ENCODE results near the gene TXNDC17. TPM values are rescaled to one million over a fixed set of nuclear protein-coding genes. Genes with fewer than 3 reads are reported as not detected.

TXNDC17 gene
- total RNA-seq (2021) (148 to 157 TPM (median 151 TPM) in 3 replicates), Bru-seq, nascent RNA (percentile 95 among the genes with signal in this experiment)
- long read RNA-seq, experiment 1, transcript TXNDC17-201 (4 exons, 2,219 nt), result major isoform, 141 of 173 reads
- long read RNA-seq, experiment 1, transcript TXNDC17-202 (4 exons, 459 nt), result minor isoform, 21 of 173 reads
- long read RNA-seq, experiment 1, partial matches to known transcripts, result 0 of 173 reads
- long read RNA-seq, experiment 1, other reads (novel, unspliced or antisense), result 3 of 173 reads
- long read RNA-seq, experiment 2, transcript TXNDC17-201 (4 exons, 2,219 nt), result major isoform, 207 of 257 reads
- long read RNA-seq, experiment 2, transcript TXNDC17-202 (4 exons, 459 nt), result minor isoform, 21 of 257 reads
- long read RNA-seq, experiment 2, partial matches to known transcripts, result 3 of 257 reads
- long read RNA-seq, experiment 2, other reads (novel, unspliced or antisense), result 17 of 257 reads
- long read RNA-seq, experiment 3, transcript TXNDC17-201 (4 exons, 2,219 nt), result major isoform, 7 of 12 reads
- long read RNA-seq, experiment 3, partial matches to known transcripts, result 1 of 12 reads
- long read RNA-seq, experiment 3, other reads (novel, unspliced or antisense), result 0 of 12 reads

DNA sequence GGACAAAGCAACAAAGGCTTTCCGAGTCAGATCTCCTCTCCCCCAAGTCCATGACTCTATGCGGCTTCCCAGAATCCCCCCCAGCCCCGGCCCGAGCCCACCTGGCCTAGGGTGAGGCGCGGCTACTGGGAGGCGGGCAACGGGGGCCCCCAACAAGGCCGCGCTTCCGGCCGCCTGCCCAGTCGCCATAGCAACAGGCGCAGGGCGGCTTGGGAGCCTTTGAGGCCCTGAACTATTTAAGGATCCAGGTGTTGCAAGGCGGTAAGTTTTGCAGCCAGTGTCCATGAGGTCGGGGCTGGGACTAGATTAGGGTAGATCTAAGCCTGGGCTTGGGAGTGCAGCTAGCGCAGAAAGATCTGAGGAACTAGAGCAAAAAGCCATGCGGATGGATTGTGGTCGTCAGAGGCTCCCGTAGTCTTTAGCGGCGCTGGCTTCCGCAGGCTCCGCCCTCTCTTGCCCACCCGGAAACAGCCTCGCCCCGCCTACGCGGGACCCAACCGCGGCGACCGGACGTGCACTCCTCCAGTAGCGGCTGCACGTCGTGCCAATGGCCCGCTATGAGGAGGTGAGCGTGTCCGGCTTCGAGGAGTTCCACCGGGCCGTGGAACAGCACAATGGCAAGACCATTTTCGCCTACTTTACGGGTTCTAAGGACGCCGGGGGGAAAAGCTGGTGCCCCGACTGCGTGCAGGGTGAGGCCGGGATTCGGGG is at the start of gene TXNDC17, which contains the start of gene KIAA0753:
TSS of gene TXNDC17 (plus strand) at position 525 of the 711 bp plus-strand sequence. CDS start at position 548, 23 bp downstream.
TSS of gene KIAA0753 (minus strand) at position 176 of the 711 bp plus-strand sequence. CDS start 5,608 bp downstream, outside the sequence.
- H3K4me3 Mint-ChIP-seq, result peak within 1 kb of the TSS; percentile 88
- no peaks in the 10 kb centered on the region for H3K9me3 Mint-ChIP-seq
- H3K27ac Mint-ChIP-seq, result peak within 1 kb of the TSS; percentile 99
- CTCF ChIA-PET, result interaction anchor here (0.5 to 2.4 kb wide), 5 partner anchors 8 to 364 kb away, joined by 3 to 5 read pairs (median 3); partner anchors contain the start of genes C17orf100 and MED31
- H3K27me3 Mint-ChIP-seq (ENCODE audit: low read depth), result no peaks in the 10 kb centered on the region
- peak; percentile 92 for DNase-seq (ENCODE audit: low spot score)
- H3K4me1 Mint-ChIP-seq, result peaks cover 23% of the 10 kb centered on the region
- POLR2A ChIA-PET, result no interaction called here
- H3K36me3 Mint-ChIP-seq, result peaks cover 27% of the 10 kb centered on the region
- peak; percentile 90 for ATAC-seq
- TF ChIP-seq PRRX2 (CRISPR knock-in tag; IDR thresholded peaks at IDR 0.05), result peak; percentile 8; the same call in 1 of the 2 replicates
- peak; percentile 72 for TF ChIP-seq SP1 (CRISPR knock-in tag; conservative IDR thresholded peaks at IDR 0.05)
- TF ChIP-seq, protein P1, sequence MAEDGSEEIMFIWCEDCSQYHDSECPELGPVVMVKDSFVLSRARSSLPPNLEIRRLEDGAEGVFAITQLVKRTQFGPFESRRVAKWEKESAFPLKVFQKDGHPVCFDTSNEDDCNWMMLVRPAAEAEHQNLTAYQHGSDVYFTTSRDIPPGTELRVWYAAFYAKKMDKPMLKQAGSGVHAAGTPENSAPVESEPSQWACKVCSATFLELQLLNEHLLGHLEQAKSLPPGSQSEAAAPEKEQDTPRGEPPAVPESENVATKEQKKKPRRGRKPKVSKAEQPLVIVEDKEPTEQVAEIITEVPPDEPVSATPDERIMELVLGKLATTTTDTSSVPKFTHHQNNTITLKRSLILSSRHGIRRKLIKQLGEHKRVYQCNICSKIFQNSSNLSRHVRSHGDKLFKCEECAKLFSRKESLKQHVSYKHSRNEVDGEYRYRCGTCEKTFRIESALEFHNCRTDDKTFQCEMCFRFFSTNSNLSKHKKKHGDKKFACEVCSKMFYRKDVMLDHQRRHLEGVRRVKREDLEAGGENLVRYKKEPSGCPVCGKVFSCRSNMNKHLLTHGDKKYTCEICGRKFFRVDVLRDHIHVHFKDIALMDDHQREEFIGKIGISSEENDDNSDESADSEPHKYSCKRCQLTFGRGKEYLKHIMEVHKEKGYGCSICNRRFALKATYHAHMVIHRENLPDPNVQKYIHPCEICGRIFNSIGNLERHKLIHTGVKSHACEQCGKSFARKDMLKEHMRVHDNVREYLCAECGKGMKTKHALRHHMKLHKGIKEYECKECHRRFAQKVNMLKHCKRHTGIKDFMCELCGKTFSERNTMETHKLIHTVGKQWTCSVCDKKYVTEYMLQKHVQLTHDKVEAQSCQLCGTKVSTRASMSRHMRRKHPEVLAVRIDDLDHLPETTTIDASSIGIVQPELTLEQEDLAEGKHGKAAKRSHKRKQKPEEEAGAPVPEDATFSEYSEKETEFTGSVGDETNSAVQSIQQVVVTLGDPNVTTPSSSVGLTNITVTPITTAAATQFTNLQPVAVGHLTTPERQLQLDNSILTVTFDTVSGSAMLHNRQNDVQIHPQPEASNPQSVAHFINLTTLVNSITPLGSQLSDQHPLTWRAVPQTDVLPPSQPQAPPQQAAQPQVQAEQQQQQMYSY (CRISPR knock-in tag; IDR thresholded peaks at IDR 0.05), result 0 out of 2 replicates have a peak, but pooled peaks have one; percentile 20
- TF ChIP-seq TP53 (CRISPR knock-in tag; IDR thresholded peaks at IDR 0.05), result peak; percentile 88; the same call in 1 of the 2 replicates
- no peak for TF ChIP-seq FOXJ3 (CRISPR knock-in tag; IDR thresholded peaks at IDR 0.05; ENCODE audit: borderline replicate concordance)
- peak; percentile 32 for TF ChIP-seq MYBL2 (CRISPR knock-in tag; IDR thresholded peaks at IDR 0.05)
- no peak for TF ChIP-seq AR (CRISPR knock-in tag; IDR thresholded peaks at IDR 0.05)
- no peak for TF ChIP-seq NR2C2 (CRISPR knock-in tag; IDR thresholded peaks at IDR 0.05)
- TF ChIP-seq GTF2I (CRISPR knock-in tag; conservative IDR thresholded peaks at IDR 0.05), result no peak
- no peak for TF ChIP-seq ZNF425 (CRISPR knock-in tag; conservative IDR thresholded peaks at IDR 0.05)
- TF ChIP-seq, protein P2, sequence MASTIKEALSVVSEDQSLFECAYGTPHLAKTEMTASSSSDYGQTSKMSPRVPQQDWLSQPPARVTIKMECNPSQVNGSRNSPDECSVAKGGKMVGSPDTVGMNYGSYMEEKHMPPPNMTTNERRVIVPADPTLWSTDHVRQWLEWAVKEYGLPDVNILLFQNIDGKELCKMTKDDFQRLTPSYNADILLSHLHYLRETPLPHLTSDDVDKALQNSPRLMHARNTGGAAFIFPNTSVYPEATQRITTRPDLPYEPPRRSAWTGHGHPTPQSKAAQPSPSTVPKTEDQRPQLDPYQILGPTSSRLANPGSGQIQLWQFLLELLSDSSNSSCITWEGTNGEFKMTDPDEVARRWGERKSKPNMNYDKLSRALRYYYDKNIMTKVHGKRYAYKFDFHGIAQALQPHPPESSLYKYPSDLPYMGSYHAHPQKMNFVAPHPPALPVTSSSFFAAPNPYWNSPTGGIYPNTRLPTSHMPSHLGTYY (CRISPR knock-in tag; IDR thresholded peaks at IDR 0.05), result 0 out of 2 replicates have a peak, but pooled peaks have one; percentile 34
- TF ChIP-seq ZNF396 (CRISPR knock-in tag; IDR thresholded peaks at IDR 0.05; ENCODE audit: borderline replicate concordance), result no peak
- peak; percentile 84; the same call in 1 of the 2 replicates for TF ChIP-seq IRF1 (CRISPR knock-in tag; IDR thresholded peaks at IDR 0.05)
- 0 out of 2 replicates have a peak, but pooled peaks have one; percentile 19 for TF ChIP-seq NFATC4 (CRISPR knock-in tag; IDR thresholded peaks at IDR 0.05)
- TF ChIP-seq, protein P3, sequence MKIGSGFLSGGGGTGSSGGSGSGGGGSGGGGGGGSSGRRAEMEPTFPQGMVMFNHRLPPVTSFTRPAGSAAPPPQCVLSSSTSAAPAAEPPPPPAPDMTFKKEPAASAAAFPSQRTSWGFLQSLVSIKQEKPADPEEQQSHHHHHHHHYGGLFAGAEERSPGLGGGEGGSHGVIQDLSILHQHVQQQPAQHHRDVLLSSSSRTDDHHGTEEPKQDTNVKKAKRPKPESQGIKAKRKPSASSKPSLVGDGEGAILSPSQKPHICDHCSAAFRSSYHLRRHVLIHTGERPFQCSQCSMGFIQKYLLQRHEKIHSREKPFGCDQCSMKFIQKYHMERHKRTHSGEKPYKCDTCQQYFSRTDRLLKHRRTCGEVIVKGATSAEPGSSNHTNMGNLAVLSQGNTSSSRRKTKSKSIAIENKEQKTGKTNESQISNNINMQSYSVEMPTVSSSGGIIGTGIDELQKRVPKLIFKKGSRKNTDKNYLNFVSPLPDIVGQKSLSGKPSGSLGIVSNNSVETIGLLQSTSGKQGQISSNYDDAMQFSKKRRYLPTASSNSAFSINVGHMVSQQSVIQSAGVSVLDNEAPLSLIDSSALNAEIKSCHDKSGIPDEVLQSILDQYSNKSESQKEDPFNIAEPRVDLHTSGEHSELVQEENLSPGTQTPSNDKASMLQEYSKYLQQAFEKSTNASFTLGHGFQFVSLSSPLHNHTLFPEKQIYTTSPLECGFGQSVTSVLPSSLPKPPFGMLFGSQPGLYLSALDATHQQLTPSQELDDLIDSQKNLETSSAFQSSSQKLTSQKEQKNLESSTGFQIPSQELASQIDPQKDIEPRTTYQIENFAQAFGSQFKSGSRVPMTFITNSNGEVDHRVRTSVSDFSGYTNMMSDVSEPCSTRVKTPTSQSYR (CRISPR knock-in tag; IDR thresholded peaks at IDR 0.05), result no peak
- TF ChIP-seq ATF3 (CRISPR knock-in tag; conservative IDR thresholded peaks at IDR 0.05), result no peak
- no peak for TF ChIP-seq SOX15 (CRISPR knock-in tag; IDR thresholded peaks at IDR 0.05)
- TF ChIP-seq JAZF1 (CRISPR knock-in tag; IDR thresholded peaks at IDR 0.05), result no peak
- TF ChIP-seq, protein P4, sequence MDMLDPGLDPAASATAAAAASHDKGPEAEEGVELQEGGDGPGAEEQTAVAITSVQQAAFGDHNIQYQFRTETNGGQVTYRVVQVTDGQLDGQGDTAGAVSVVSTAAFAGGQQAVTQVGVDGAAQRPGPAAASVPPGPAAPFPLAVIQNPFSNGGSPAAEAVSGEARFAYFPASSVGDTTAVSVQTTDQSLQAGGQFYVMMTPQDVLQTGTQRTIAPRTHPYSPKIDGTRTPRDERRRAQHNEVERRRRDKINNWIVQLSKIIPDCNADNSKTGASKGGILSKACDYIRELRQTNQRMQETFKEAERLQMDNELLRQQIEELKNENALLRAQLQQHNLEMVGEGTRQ (CRISPR knock-in tag; IDR thresholded peaks at IDR 0.05), result no peak
